Measurements from ENCODE around the gene CACNA1S.

GRCh38 chr1:201077116-201077515 lies 35.1 kb downstream of the CACNA1S start:
- no peak for TF ChIP-seq NR2C2 (CRISPR knock-in tag; IDR thresholded peaks at IDR 0.05)
- no peak for TF ChIP-seq ZNF232 (CRISPR knock-in tag; IDR thresholded peaks at IDR 0.05)
- TF ChIP-seq USF1 (CRISPR knock-in tag; IDR thresholded peaks at IDR 0.05) = no peak
- TF ChIP-seq, protein P1, sequence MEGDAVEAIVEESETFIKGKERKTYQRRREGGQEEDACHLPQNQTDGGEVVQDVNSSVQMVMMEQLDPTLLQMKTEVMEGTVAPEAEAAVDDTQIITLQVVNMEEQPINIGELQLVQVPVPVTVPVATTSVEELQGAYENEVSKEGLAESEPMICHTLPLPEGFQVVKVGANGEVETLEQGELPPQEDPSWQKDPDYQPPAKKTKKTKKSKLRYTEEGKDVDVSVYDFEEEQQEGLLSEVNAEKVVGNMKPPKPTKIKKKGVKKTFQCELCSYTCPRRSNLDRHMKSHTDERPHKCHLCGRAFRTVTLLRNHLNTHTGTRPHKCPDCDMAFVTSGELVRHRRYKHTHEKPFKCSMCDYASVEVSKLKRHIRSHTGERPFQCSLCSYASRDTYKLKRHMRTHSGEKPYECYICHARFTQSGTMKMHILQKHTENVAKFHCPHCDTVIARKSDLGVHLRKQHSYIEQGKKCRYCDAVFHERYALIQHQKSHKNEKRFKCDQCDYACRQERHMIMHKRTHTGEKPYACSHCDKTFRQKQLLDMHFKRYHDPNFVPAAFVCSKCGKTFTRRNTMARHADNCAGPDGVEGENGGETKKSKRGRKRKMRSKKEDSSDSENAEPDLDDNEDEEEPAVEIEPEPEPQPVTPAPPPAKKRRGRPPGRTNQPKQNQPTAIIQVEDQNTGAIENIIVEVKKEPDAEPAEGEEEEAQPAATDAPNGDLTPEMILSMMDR (IDR thresholded peaks at IDR 0.05) = no peak
- TF ChIP-seq NFYB (CRISPR knock-in tag; conservative IDR thresholded peaks at IDR 0.05; ENCODE audit: low read depth) = no peak

Measured in WTC11 (cell line).